ENCODE results near the gene KLRG1.

KLRG1 gene

DNA sequence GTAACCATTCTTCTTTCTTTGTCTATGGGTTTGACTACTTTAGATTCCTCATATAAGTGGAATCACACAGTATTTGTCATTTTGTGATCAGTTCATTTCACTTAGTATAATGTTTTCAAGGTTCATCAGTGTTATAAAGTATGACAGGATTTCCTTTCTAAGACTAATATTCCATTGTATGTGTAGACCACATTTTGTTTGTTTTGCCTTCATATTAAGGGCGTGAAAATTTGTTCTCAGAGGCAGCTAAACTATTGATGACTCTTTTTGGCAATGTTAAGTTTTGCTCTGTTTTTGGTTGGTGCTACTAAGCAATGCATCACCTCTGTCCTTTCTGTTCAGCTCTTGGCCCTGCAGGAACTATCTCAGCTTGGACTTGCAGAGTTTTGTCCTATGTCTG lies 1.7 kb upstream of the KLRG1 start:
- Histone ChIP-seq H3K4me1 (ENCODE audit: insufficient read depth, low read length) (peaks cover 3% of the 10 kb centered on the region), H3K9me3 (ENCODE audit: low read length) (no peaks in the 10 kb centered on the region), H3K4me3 (ENCODE audit: low read depth in 1 of 2, low read length in 2 of 2) (no peak overlapping the region), H3K27ac (ENCODE audit: low read depth, low read length) (no peak overlapping the region), H3K36me3 (ENCODE audit: insufficient read depth, low read length) (no peaks in the 10 kb centered on the region), H3K27me3 (ENCODE audit: control insufficient read depth in 1 of 2, insufficient read depth in 2 of 2, low read length in 2 of 2) (no peaks in the 10 kb centered on the region), H3K9ac (ENCODE audit: low read length) (no peak overlapping the region)

DNA sequence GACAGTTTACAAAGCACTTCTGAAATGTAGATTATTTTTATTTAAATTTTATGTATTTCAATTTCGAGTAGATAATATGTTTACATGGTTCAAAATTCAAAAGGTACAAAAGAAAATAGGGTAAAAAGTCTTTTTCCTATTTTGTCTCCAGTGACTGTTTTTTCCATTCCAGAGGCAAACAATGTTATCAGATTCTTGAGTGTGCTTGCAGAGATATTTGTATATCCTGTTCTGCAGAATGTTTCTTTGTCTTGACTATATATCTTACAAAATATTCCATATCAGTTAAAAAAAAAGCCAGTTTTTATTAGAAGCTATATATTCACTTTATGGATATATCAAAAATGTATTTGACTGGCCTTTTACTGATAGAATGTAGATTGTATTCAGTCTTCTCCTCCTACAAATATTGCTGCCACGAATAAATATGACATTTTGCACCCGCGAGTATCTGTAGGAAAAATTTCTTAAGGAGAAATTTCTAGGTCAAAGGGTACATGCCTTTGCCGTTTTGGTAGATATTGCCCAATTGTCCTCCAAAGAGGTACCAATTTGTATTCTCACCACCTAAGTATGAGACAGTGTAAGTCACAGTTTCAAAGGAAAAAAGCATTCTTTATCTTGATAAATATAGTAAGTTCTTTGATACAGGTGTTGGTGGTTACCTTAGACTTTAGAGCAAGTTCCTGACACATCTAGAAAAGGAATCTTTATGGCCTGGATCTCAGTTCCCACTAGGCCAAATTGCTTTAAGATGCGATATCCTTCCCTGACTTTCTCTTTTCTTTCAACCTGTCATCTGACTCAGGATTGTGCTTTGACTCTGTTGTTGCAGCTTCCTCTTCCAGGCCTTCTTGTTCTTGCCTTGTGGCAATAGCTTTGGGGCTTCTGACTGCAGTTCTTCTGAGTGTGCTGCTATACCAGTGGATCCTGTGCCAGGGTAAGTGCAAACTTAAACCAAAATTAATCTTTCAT lies 2.3 kb downstream of the KLRG1 start:
- Histone ChIP-seq H3K4me1 (ENCODE audit: insufficient read depth, low read length) (peaks cover 3% of the 10 kb centered on the region), H3K9me3 (ENCODE audit: low read length) (no peaks in the 10 kb centered on the region), H3K9ac (ENCODE audit: low read length) (no peak overlapping the region), H3K36me3 (ENCODE audit: insufficient read depth, low read length) (no peaks in the 10 kb centered on the region), H3K27ac (ENCODE audit: low read depth, low read length) (no peak overlapping the region), H3K27me3 (ENCODE audit: control insufficient read depth in 1 of 2, insufficient read depth in 2 of 2, low read length in 2 of 2) (no peaks in the 10 kb centered on the region), H3K4me3 (ENCODE audit: low read depth in 1 of 2, low read length in 2 of 2) (no peak overlapping the region)

- no peak overlapping the region for H3K27ac ChIP-seq (ENCODE audit: low read depth, low read length)
- no peaks in the 10 kb centered on the region for H3K9me3 ChIP-seq (ENCODE audit: low read length)
- H3K27me3 ChIP-seq (ENCODE audit: control insufficient read depth in 1 of 2, insufficient read depth in 2 of 2, low read length in 2 of 2), result no peaks in the 10 kb centered on the region
- no peak overlapping the region for H3K4me3 ChIP-seq (ENCODE audit: low read depth in 1 of 2, low read length in 2 of 2)
- no peak overlapping the region for H3K9ac ChIP-seq (ENCODE audit: low read length)
- no peaks in the 10 kb centered on the region for H3K36me3 ChIP-seq (ENCODE audit: insufficient read depth, low read length)
- peaks cover 3% of the 10 kb centered on the region for H3K4me1 ChIP-seq (ENCODE audit: insufficient read depth, low read length)
These were observed 4.5 kb downstream of the KLRG1 start for GRCh38 chr12:8993827-8994226.

GRCh38 chr12:8995021-8995775 lies 5.9 kb downstream of the KLRG1 start:
- no peaks in the 10 kb centered on the region for H3K36me3 ChIP-seq (ENCODE audit: insufficient read depth, low read length)
- H3K9ac ChIP-seq (ENCODE audit: low read length), result no peak overlapping the region
- no peaks in the 10 kb centered on the region for H3K27me3 ChIP-seq (ENCODE audit: control insufficient read depth in 1 of 2, insufficient read depth in 2 of 2, low read length in 2 of 2)
- H3K4me1 ChIP-seq (ENCODE audit: insufficient read depth, low read length), result no peaks in the 10 kb centered on the region
- H3K27ac ChIP-seq (ENCODE audit: low read depth, low read length), result no peak overlapping the region
- no peak overlapping the region for H3K4me3 ChIP-seq (ENCODE audit: low read depth in 1 of 2, low read length in 2 of 2)
- no peaks in the 10 kb centered on the region for H3K9me3 ChIP-seq (ENCODE audit: low read length)

DNA sequence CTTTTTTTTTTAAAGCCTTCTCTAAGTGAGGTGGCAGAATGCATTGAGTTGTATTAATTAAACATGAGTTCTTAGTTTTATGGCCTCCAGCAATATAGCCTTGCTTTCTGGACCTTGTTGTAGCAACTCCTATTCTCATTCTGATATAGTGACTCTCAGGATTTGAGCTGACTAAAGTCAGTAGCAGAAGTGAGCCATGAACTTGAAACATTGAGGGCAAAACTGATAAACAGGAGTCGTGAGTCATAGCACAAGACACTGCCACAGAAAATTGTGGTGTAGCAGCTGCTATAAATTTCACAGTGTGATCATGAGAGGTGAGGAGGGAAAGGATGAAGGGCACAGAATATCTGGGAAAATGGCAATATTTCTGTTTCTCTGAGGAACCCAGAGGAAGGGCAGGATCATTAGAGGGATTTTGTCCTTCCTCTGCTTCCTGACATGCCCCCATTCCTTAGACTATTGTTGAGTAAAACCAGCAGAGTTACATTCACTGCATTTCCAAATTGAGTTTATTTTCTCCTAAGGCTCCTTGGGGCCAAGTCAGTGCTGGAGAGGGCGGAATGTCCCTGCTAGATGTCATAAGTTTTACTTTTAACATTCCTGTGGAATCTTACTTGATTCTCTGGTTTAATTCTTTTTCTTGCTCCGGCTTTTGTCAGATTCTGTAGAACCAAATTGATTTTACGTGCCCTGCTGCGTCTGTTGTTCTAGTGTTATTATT lies 7.5 kb downstream of the KLRG1 start:
- no peak overlapping the region for H3K9ac ChIP-seq (ENCODE audit: low read length)
- no peaks in the 10 kb centered on the region for H3K4me1 ChIP-seq (ENCODE audit: insufficient read depth, low read length)
- no peak overlapping the region for H3K27ac ChIP-seq (ENCODE audit: low read depth, low read length)
- H3K4me3 ChIP-seq (ENCODE audit: low read depth in 1 of 2, low read length in 2 of 2), result no peak overlapping the region
- H3K9me3 ChIP-seq (ENCODE audit: low read length), result no peaks in the 10 kb centered on the region
- H3K27me3 ChIP-seq (ENCODE audit: control insufficient read depth in 1 of 2, insufficient read depth in 2 of 2, low read length in 2 of 2), result no peaks in the 10 kb centered on the region
- H3K36me3 ChIP-seq (ENCODE audit: insufficient read depth, low read length), result no peaks in the 10 kb centered on the region

GRCh38 chr12:9001233-9001632 lies 11.9 kb downstream of the KLRG1 start:
- Histone ChIP-seq H3K27me3 (ENCODE audit: control insufficient read depth in 1 of 2, insufficient read depth in 2 of 2, low read length in 2 of 2) (no peaks in the 10 kb centered on the region), H3K9me3 (ENCODE audit: low read length) (no peaks in the 10 kb centered on the region), H3K9ac (ENCODE audit: low read length) (no peak overlapping the region), H3K36me3 (ENCODE audit: insufficient read depth, low read length) (no peaks in the 10 kb centered on the region), H3K4me1 (ENCODE audit: insufficient read depth, low read length) (no peaks in the 10 kb centered on the region), H3K4me3 (ENCODE audit: low read depth in 1 of 2, low read length in 2 of 2) (no peak overlapping the region), H3K27ac (ENCODE audit: low read depth, low read length) (no peak overlapping the region)

- Histone ChIP-seq H3K9ac (ENCODE audit: low read length) (no peak overlapping the region), H3K9me3 (ENCODE audit: low read length) (no peaks in the 10 kb centered on the region), H3K27me3 (ENCODE audit: control insufficient read depth in 1 of 2, insufficient read depth in 2 of 2, low read length in 2 of 2) (no peaks in the 10 kb centered on the region), H3K36me3 (ENCODE audit: insufficient read depth, low read length) (no peaks in the 10 kb centered on the region), H3K4me3 (ENCODE audit: low read depth in 1 of 2, low read length in 2 of 2) (no peak overlapping the region), H3K27ac (ENCODE audit: low read depth, low read length) (no peak overlapping the region), H3K4me1 (ENCODE audit: insufficient read depth, low read length) (no peaks in the 10 kb centered on the region)
These were observed 13.0 kb downstream of the KLRG1 start for GRCh38 chr12:9002335-9002734.

DNA sequence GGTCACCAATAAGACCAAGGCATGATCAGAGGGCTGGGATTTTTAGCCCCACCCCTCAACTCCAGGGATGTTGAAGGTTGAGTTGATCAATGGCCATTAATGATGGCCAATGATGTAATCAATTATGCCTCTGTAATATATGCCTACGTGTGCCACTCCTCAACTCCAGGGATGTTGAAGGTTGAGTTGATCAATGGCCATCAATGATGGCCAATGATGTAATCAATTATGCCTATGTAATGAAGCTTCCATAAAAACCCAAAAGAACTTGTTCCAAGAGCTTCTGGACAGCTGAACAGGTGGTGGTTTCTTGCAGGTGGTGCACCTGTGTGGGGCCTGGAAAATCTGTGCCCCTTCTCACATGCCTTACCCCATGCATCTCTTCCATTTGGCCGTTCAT lies 33.2 kb downstream of the KLRG1 start:
- Histone ChIP-seq H3K4me1 (ENCODE audit: insufficient read depth, low read length) (no peaks in the 10 kb centered on the region), H3K27me3 (ENCODE audit: control insufficient read depth in 1 of 2, insufficient read depth in 2 of 2, low read length in 2 of 2) (no peaks in the 10 kb centered on the region), H3K27ac (ENCODE audit: low read depth, low read length) (no peak overlapping the region), H3K36me3 (ENCODE audit: insufficient read depth, low read length) (no peaks in the 10 kb centered on the region), H3K4me3 (ENCODE audit: low read depth in 1 of 2, low read length in 2 of 2) (no peak overlapping the region), H3K9ac (ENCODE audit: low read length) (no peak overlapping the region), H3K9me3 (ENCODE audit: low read length) (no peaks in the 10 kb centered on the region)

DNA sequence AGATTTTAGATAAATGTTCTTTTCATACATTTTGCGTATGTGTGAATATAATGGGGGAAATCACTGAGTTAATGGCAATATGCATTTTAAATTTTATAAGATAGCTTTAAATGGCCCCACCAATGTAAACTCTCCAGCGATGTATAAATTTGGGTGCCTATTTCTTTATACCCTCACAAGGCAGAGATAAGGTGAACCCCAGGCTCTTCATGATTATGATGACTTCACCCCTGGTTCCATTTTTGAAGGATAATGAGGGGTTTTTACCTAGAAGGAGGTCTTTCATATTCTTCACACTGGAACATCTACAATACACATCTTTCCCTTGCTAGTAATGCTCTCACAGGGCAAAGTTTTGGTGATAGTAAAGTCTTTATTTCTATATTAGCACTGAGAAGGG lies 35.2 kb downstream of the KLRG1 start:
- Histone ChIP-seq H3K27ac (ENCODE audit: low read depth, low read length) (no peak overlapping the region), H3K4me1 (ENCODE audit: insufficient read depth, low read length) (no peaks in the 10 kb centered on the region), H3K4me3 (ENCODE audit: low read depth in 1 of 2, low read length in 2 of 2) (no peak overlapping the region), H3K9me3 (ENCODE audit: low read length) (no peaks in the 10 kb centered on the region), H3K27me3 (ENCODE audit: control insufficient read depth in 1 of 2, insufficient read depth in 2 of 2, low read length in 2 of 2) (no peaks in the 10 kb centered on the region), H3K9ac (ENCODE audit: low read length) (no peak overlapping the region), H3K36me3 (ENCODE audit: insufficient read depth, low read length) (no peaks in the 10 kb centered on the region)

- Histone ChIP-seq H3K4me1 (ENCODE audit: insufficient read depth, low read length) (no peaks in the 10 kb centered on the region), H3K9me3 (ENCODE audit: low read length) (no peaks in the 10 kb centered on the region), H3K9ac (ENCODE audit: low read length) (no peak overlapping the region), H3K36me3 (ENCODE audit: insufficient read depth, low read length) (no peaks in the 10 kb centered on the region), H3K27ac (ENCODE audit: low read depth, low read length) (no peak overlapping the region), H3K27me3 (ENCODE audit: control insufficient read depth in 1 of 2, insufficient read depth in 2 of 2, low read length in 2 of 2) (no peaks in the 10 kb centered on the region), H3K4me3 (ENCODE audit: low read depth in 1 of 2, low read length in 2 of 2) (no peak overlapping the region)
These were observed 38.1 kb downstream of the KLRG1 start for GRCh38 chr12:9027161-9028059.

Data from muscle layer of colon (tissue), 2 donors.